ENCODE data around the gene ERG28.

Gene ERG28

GRCh38 chr14:75657331-75657730 is 3.3 kb downstream of the ERG28 start:
- DNase-seq = no peak

- DNase-seq = no peak
Measured at GRCh38 chr14:75655235-75655634, 5.4 kb downstream of the ERG28 start.

- DNase-seq = peak; percentile 79
Measured at GRCh38 chr14:75654127-75654732, 6.4 kb downstream of the ERG28 start.

- no peak for DNase-seq
Measured at GRCh38 chr14:75653563-75653962, 7.1 kb downstream of the ERG28 start.

- DNase-seq = no peak
Measured at GRCh38 chr14:75650253-75651058, 10.2 kb downstream of the ERG28 start.

GRCh38 chr14:75649773-75650172 is 10.9 kb downstream of the ERG28 start:
- no peak for DNase-seq

GRCh38 chr14:75649337-75649736 is 11.3 kb downstream of the ERG28 start:
- DNase-seq = no peak

- no peak for DNase-seq
Measured at GRCh38 chr14:75648066-75648838, 12.4 kb downstream of the ERG28 start.

GRCh38 chr14:75647640-75648039 is 13.0 kb downstream of the ERG28 start:
- no peak for DNase-seq

- no peak for DNase-seq
Measured at GRCh38 chr14:75646762-75647161, 13.9 kb downstream of the ERG28 start.

- no peak for DNase-seq
Measured at GRCh38 chr14:75645056-75645455, 15.6 kb downstream of the ERG28 start.

- DNase-seq = no peak
Measured at GRCh38 chr14:75643985-75644384, 16.7 kb downstream of the ERG28 start.

- no peak for DNase-seq
Measured at GRCh38 chr14:75640876-75641275, 19.8 kb downstream of the ERG28 start.

GRCh38 chr14:75636100-75636692 is 24.5 kb downstream of the ERG28 start:
- no peak for DNase-seq

- DNase-seq = no peak
Measured at GRCh38 chr14:75634848-75635247, 25.8 kb downstream of the ERG28 start.

GRCh38 chr14:75631453-75631831 is 29.2 kb downstream of the ERG28 start:
- DNase-seq = no peak

- DNase-seq = no peak
Measured at GRCh38 chr14:75630695-75631452, 29.8 kb downstream of the ERG28 start.

- DNase-seq = no peak
Measured at GRCh38 chr14:75628816-75629215, 31.9 kb downstream of the ERG28 start.

- no peak for DNase-seq
Measured at GRCh38 chr14:75627406-75627805, 33.3 kb downstream of the ERG28 start.

- DNase-seq = no peak
Measured at GRCh38 chr14:75626863-75627262, 33.8 kb downstream of the ERG28 start.

GRCh38 chr14:75626396-75626795 is 34.3 kb downstream of the ERG28 start:
- DNase-seq = no peak

- no peak for DNase-seq
Measured at GRCh38 chr14:75625034-75625433, 35.6 kb downstream of the ERG28 start.

- DNase-seq = no peak
Measured at GRCh38 chr14:75619548-75619947, 41.1 kb downstream of the ERG28 start.

Data from activated T-cell treated with anti-CD3 and anti-CD28 coated beads for 4 hours (primary cell).